ENCODE measurements around the gene CREG2.

The CREG2 gene, protein sequence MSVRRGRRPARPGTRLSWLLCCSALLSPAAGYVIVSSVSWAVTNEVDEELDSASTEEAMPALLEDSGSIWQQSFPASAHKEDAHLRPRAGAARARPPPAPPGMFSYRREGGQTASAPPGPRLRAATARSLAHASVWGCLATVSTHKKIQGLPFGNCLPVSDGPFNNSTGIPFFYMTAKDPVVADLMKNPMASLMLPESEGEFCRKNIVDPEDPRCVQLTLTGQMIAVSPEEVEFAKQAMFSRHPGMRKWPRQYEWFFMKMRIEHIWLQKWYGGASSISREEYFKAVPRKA

DNA sequence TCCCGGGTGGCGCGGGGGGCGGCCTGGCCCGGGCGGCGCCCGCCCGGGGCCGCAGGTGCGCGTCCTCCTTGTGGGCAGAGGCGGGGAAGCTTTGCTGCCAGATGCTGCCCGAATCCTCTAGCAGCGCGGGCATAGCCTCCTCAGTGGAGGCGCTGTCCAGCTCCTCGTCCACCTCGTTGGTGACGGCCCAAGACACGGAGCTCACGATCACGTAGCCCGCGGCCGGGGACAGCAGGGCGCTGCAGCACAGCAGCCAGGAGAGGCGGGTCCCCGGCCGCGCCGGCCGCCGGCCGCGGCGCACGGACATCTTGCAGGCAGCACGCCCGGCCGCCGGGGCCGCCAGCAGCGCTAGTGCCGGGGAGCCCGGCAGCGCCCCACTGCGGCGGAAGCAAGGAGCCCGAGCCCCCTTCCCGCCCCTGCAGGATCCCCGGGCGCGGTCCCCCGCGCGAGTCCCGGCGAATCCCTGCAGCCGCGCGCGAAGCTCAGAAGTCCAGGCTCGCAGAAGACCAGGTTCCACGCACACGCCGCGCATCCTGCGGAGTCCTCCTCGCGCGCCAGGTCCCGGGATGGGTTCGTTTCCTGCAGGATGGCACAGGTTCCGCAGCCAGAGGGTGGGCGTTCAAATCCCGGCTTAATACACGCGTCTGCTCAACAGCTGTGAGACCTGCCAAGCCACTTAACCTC is at the start of gene CREG2:
CREG2 (minus strand) TSS at position 353 of the 684 bp plus-strand sequence; CDS start at position 307, 46 bp downstream.
- peak in 3 of 4 experiments; percentile 11 to 36 (median 31) for DNase-seq

DNA sequence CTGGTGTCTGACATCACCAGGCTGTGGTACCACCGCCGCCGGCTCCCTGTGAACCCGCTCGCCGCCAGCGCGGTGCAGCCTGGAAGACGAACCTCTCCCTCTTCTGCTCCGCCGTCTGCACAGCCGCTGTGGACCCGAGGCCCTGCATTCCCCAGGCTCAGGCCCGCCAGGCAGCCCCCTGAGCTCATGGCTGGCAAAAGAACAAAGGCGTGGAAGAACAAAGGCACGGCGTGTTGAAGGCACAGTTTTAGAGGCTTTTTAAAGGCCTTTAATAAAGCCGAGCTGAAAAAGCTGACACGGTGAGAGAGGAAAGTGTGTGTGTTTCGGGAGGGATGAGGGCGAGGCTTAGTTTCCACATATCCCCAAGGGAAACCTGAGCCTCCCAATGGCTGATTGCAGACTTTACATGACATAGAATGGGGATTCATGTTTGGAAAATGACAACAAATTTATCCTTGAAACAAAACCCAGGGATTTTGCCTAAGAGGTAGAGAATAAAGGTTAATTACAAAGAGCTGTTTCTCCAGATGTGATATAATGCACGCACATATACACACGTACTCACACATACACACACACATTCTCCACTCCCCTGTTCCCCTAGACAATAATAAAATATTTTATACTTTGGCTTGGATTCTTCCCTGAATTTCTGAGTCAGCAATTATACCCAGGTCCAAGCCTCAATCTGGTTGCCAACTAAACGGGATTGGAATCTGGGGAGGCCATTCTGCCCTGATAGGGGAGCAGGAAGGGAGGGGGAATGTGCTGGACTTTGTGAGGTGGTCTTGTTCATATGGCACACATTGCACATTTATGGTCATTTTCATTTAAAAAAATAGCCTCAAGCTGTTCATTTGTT is 47.9 kb upstream of the CREG2 start:
- no peak for DNase-seq

DNA sequence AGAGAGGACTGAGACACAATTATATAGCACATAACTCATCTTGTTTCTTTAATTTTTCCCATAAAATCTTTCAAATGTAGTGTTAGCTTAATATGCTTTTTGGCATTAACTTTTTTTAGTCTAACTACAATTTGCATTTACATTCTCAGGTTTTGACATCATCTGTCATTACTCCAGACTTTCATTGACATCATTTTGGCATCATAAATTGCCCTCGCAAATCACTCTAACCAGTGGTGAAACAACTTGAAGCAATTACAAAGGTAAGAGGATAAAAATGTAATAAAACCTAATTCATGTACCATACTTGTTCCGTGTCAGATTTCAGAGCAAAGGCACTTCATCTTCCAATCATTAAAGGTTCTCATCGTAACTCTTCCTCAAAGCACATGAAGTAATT is 46.2 kb upstream of the CREG2 start:
- DNase-seq = no peak

DNA sequence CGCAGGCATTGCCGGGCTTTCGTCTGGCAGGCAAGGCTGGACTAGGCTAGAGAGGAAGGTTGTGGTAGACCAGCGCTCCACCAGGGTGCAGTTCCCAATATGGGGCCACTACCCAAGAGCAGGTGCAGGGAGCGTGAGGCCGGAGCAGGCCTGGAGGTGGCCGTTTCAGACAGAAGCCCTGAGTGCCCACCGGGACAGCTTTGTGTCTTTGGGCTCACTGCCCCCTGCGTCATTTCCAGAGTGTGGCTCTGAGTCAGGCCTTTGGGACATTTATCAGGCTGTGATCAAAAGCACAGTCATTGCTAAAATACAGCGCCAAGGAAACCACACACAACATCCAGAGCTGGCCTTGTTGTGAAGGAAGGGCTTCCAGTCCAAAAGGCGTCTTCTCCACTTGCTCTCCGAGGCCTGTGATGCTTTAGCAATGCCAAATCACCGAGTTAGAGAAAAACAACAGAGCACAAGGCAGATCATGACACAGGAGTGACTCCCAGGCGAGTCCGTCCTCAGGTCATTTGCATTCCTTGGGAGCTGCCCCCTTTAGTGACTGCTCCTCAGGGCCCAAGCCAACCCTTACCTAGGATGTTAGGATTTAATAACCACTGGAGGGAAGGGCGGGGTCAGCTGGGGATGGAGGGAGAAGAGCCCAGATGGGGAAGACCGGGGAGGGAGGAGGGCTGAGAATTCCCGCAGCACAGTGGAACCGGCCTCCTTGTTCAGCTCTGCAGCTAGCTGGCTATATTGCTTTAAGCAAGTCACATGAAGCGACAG is 45.3 kb upstream of the CREG2 start:
- DNase-seq = no peak

DNA sequence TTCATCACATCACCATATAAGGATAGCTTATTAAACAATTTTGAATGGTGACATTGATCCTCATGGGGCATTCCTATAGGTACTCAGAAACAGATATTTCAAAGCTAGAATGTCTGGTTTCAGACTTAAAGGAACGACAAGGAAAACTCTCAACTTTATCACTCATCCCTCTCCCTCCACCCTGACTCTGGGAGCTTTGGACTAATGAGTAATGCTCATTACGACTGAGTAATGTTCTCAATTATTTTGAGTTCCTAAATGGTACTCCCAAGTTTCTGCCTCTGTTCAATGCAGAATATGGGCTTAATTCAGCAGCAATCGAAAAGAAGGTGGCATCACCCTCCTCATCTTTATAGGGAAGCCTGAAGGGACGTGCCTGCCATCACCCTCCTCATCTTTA is 44.2 kb upstream of the CREG2 start:
- DNase-seq = no peak

DNA sequence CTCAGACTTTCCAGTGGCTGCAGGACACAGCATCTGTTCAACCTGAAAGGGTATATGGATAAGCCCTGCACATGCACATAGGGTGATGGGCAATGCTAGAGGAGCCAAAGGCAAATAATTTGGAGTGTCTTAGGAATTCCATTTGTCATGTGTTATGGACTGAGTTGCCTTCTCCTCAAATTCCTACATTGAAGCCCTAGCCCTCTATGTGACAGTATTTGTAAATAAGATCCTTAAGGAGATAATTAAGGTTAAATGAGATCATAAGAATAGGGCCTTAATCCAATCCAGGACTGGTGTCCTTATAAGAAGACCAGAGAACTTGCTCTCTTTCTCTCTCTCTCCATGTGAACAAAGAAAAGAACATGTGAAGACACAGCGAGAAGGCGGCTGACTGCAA is 42.9 kb upstream of the CREG2 start:
- DNase-seq = no peak

DNA sequence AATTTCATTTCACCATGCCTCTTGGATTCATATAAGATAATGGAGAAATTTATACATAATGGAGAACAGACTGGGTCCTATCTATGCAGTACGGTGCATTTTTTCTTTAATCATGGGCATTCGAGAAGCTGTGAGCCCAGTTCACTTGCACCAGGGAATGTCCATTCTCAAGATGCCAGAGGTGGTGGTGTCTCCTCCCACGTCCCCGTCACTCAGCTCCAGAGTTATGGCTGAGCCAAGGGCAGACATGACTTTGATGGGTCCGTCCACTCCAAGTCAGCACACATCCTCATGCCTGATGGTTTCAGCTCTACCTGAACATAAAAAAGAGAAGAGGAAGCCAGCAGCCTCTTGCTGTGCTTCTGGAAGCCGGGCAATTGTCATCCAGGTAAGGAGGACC is 42.1 kb upstream of the CREG2 start:
- no peak for DNase-seq

DNA sequence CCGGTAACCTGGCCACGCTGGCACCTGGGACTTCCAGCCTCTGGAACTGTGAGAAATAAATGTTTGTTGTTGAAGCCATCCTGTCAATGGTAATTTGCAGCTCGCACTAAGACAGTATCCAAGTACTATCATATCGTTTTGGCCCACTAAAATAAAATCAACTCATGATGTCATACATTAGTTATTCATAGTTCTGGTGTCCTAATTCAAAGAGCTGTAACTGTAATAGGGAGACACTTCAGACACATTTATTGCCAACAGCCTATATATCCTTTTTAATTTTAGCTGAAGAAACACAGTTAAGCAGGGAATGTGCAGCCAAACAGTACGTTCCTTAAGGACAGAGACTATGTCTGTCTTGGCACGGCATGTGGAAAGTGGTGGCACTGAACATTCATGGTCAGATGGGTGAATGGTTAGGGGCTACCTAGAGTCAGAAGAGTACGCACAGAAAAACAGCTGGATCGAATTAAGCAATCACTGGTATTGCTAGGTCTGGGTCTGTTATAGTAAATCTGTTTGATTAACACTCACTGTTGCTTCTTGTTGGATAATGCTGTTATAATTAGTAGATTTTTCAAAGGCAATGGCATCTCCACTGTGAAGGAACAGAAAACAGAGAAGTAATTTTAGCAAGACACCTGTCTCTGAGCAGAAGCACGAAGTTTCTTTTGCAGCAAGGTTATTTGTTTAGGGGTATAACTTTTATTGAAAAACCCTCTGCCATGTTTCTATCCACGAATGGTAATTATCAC is 41.3 kb upstream of the CREG2 start:
- no peak for DNase-seq

DNA sequence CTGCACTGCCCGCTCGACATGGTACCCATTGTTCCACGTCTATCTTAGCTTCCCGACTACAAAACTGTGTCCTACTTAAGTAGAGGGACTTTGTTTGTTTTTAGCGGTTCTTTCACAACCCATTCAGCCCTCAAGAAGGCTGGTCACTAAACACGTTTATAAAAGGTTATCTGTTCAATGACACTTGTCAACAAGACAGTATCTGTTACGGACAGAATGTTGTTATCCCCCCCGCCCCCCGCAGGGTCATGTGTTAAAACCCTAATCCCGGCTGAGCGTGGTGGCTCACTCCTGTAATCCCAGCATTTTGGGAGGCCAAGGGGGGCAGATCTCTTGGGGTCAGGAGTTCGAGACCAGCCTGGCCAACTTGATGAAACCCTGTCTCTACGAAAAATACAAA is 40.4 kb upstream of the CREG2 start:
- no peak for DNase-seq

DNA sequence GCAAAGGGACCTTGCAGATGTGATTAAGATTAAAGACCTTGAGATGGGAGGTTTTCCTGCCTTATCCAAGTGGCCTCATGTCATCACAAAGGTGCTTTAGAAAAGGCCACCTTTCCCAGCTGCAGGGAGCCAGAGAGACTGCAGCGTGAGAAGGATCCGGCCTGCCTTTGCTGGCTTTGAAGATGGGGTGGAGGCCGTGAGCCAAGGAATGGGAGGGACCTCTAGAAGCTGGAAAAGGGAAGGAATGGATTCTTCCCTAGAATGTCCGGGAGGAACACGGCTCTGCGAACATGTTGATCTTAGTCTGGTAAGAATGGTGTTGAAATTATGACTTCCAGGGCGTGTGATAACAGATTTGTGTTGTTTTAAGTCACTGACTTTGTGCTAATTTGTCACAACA is 39.9 kb upstream of the CREG2 start:
- DNase-seq = no peak

DNA sequence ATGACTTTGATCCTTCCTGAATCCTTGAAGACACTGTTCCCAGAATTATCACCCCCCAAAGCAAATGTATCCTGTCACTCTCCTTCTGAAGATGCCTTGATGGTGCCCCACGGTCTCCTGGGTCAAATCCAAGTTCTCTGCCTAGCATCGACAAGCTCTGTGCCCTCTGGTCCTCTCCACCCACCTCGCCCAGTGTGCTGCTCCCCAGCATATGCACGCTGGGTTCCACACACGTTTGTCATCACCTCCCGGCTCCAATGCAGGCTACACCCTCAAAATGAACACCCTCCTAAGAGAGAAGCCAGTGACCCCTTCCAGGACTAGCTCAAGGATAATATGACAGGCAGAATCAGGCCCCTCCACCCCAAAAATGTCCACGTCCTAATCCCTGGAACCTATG is 39.5 kb upstream of the CREG2 start:
- DNase-seq = no peak

DNA sequence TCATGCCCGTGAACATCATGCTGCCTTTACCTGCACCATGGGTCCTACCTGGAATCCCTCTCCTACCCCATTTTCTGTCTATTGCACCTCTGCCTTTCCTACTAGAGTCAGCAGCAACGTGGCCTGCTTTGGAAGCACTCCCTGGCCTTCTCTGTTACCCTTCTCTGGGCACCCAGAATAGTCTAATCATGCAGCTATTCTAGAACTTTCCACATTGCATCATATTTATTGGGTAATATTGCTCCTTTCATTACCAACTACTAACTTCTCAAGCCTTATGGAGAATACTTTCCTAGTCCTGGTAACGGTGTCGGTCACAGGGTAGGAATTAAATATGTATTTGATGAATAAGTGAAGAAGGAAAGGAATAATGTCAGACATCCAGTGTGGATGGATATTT is 33.3 kb upstream of the CREG2 start:
- DNase-seq = no peak

DNA sequence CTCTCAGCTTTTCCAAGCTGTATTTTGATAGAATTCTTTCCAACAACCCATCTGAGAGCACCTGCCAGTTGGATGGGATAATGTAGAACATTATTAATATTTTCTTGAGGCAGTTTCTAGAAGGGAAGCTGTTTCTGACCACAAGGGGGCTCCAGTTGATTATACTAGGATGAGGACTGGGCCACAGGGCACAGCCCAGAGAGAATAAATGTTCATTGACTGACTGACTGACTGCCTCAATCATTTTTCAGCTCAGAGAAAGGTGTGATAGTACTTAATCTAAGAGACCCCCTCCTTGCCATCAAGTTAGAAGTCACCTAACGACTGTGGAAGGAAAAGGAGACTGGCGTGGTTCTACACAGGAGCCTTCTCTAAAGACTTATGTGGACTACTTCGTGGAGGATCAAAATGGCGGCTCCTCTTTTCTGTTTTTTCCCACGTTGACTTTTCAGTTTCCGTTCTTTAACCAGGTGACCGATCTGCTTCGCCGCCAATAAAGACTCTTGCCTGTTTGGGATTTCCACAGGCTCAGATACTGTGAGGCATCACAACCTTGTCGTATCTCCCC is 31.9 kb upstream of the CREG2 start:
- DNase-seq = peak; percentile 12 to 48 (median 24)

DNA sequence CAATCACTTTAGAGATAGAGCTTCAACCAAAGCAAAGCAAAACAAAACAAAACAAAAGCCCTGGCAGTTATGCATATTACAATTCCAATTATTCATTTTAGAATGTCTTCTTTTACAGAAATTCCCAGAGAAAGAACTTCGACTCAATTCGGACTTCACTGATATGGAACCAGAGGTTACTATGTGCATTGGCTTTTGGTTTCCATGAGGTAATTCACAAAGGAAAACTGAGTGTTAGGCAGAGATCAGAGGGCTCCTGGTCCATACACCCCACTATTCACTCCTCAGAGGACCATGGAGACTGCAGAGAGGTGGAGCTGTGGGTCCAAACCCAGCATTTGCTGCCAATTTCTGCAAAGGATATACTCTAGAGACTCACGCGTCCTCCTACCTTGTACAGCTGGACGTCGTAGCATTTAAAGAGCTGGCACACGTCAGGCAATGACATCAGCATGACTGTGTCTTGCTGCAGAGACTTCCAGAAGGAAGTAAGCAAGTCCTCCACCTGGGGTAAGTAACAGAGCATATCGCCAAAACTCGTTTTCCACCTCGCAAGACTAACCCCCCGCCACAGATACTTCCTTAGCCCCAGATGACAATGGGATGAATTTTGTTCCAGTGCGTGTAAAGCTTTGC is 31.3 kb upstream of the CREG2 start:
- no peak for DNase-seq

DNA sequence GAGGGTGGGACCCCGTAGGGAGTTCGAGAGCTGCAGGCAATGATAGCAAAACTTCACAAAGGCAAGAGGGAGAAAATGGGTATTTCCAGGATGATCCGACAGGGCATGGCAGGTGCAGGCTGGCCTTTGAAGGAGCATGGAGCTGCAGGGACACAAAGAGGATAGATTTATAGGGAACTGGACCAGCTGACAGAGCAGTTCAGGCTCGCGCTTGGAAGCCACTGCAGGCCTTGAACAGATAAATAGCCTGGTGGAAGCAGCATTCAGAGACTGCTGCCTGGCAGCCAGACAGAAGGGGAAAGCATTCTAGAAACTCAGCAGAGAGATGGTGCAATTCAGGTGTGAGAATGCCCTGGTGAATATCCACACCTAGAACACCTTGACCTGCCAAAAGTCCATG is 29.3 kb upstream of the CREG2 start:
- no peak for DNase-seq

DNA sequence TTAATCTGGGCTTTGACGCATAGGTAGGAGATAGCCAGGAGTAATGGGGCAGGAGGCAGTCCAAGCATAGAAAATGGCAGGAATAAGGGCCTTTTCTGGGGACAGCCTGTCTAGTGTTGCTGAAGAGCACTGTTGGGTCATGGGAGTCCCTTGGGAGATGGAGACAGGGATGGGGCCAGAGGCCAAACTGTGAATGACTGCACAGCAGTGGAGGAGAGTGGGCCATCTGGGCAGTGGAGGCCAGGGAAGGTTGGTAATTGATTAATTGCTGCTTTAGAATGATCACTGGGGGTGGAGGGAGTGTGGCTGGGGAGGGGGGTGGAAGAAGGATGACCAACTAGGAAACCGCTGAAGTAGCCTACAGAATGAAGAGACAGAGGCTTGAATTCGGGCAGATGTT is 28.6 kb upstream of the CREG2 start:
- DNase-seq = no peak

DNA sequence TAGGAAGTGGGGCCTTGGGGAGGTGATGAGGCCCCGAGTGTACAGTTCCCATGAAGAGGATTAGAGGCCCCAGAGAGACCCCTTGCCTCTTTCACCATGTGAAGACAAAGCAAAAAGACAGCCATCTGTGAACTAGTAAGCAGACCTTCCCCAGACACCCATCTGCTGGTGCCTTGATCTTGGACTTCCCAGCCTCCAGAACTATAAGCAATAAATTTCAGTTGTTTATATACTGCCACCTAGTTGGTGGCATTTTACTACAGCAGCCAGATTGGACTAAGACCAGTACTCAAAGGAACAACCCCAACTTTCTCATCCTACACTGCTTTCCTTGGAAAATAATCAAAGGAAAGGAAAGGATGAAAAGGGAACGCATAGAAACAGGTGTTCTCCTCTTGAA is 27.9 kb upstream of the CREG2 start:
- no peak for DNase-seq

DNA sequence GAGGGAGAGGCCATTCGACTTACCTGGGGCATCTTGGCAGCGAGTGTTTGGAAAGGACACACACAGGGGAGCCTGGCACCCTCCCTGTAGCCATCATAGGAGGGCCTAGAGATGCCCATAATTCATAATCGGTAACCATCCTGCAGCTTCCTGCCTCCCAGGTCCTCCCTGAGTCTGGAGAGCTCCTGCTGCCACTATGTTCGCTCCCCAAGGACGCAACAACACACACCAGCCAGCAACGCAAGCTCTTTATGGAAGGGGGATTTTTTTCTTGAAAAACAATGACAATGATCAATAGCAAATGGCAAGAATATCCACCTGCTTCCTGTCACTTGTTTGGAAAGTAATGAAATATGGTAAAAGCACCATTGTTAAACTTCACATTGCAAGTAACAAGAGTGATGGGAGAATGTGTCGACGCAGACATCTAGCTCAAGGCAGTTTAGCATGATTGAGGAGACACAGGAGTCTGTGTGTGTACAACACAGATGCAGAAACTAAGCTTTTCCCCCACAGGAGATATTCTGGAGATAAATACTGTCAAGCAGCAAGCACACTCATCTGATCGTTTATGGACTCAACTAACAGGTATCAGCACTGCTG is 24.9 kb upstream of the CREG2 start:
- DNase-seq = no peak

DNA sequence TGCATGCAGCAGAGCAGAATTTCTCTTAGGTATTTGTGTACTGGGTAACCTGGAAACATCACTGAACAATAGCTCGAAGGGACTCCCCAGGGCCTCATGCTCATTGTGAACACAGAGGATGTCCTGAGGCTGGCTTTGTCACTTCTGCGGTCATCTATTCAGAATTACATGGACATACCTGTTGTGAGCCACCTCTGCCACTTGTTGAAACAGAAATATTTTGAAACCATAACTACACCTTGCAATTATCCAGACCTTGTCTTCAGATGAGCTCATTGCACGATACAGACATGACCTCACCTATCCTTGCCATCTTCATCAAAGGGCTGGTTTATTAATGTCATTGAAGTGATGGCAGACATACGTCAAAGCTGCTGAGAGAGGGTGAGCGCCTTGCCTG is 23.4 kb upstream of the CREG2 start:
- DNase-seq = no peak

DNA sequence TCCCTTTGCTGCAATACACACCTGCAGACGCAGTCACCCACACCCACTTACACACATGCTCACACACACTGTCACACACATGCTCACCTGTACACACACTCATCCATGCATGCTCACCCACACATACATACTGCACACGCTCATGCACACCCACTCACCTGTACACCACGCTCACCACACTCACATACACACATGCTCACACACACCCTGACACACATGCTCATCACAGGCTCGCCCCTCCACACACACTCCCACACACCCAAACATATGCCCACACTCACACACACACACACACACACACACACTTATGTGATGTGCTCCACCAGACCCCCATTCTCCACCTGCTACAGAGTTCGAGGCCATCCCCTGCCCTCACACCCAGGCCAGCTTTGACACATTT is 22.8 kb upstream of the CREG2 start:
- no peak for DNase-seq

DNA sequence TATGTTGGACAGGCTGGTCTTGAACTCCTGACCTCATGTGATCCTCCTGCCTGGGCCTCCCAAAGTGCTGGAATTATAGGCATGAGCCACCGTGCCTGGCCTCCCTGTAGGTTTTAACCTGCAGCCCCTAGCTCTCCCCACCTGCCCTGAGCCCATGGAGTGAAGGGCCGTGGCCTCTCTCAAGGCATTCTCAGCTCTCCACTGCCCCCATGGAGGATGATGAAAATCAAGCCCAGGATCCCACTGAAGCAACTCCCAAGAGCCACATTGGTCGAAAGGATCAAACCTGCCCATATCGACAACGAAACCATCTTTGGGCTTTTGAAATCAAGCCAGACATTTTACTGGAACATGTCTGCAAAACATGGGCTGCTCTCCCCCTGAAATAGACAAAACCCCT is 22.4 kb upstream of the CREG2 start:
- no peak for DNase-seq
